HepG2 (cell line): ENCODE data around the gene NEUROD4. TPM values are rescaled to one million over a fixed set of nuclear protein-coding genes. Genes with fewer than 3 reads are reported as not detected.

ENCODE experiments used
- ATAC-seq: fragments of 200-7000 bp; cut with Tn5 transposase; 3 replicates; pipeline ENCODE4 v1.9.1; 2020; ENCODE audit warnings: mild to moderate bottlenecking, moderate library complexity
- BruUV-seq: library from RNA; stranded (reverse); fragments of 400-500 nt; replicated peaks from 2 replicates; lab custom pipeline; 2021; lab: Mats Ljungman, UMichigan
- CTCF ChIA-PET: fragments of 300-600 bp; formaldehyde crosslinking; extraction: SDS; loops from one replicate; lab custom pipeline; 2021; ENCODE audit warnings: low total read pairs, inconsistent platforms, low intra/inter-chr PET ratio; lab: Yijun Ruan, JAX
- POLR2A ChIA-PET: fragments of 350-600 bp; sonication (Branson Sonifier 250); formaldehyde crosslinking; loops from one replicate; lab custom pipeline; 2020; ENCODE audit warnings: antibody characterized with exemption, inconsistent platforms; lab: Yijun Ruan, JAX
- DNase-seq: peaks from one replicate; pipeline ENCODE4 v3.0.0-alpha.2; 2015; ENCODE audit warnings: low spot score
- FAIRE-seq: peaks from 3 replicates; lab custom pipeline; 2011; peaks lifted over from hg19 to GRCh38; lab: Jason Lieb, UNC
- H2AFZ ChIP-seq: one replicate; pipeline ENCODE4 v1.6.1; 2011; ENCODE audit warnings: low read length, inconsistent platforms
- H3K27ac ChIP-seq: fragments of 300-600 bp; 3 replicates; pipeline ENCODE4 v1.8.0; 2011; ENCODE audit warnings: mixed run types, mild to moderate bottlenecking, mixed read lengths, low read length, inconsistent platforms; ENCODE audit not compliant: insufficient read depth; ENCODE audit errors: extremely low read length
- H3K27me3 ChIP-seq, 2 experiments: fragments of 200-600 bp in 1 of 2; 2 replicates in 1 of 2; 3 replicates in 1 of 2; pipeline versions ENCODE4 v1.6.0 to v1.8.0; 2011; ENCODE audit warnings: low read length in 2 of 2, mild to moderate bottlenecking in 2 of 2, moderate library complexity in 2 of 2, inconsistent platforms in 1 of 2; ENCODE audit not compliant: insufficient read depth in 2 of 2, control insufficient read depth in 1 of 2
- H3K36me3 ChIP-seq, 2 experiments: fragments of 200-600 bp in 1 of 2; replicated peaks in 1 of 2; 2 replicates in 1 of 2; 3 replicates in 1 of 2; pipeline versions ENCODE4 v1.5.1 to v1.8.0; 2011; ENCODE audit warnings: low read length in 2 of 2, inconsistent platforms in 1 of 2; ENCODE audit not compliant: insufficient read depth in 2 of 2, control insufficient read depth in 1 of 2
- H3K4me1 ChIP-seq: 2 replicates; pipeline ENCODE4 v1.5.1; 2012; ENCODE audit warnings: low read length, inconsistent platforms; ENCODE audit not compliant: insufficient read depth
- H3K4me2 ChIP-seq: 2 replicates; pipeline ENCODE4 v1.6.0; 2011; ENCODE audit warnings: low read depth, low read length, inconsistent platforms
- H3K4me3 ChIP-seq, 3 experiments: fragments of 200-600 bp in 1 of 3; sonication (generic), shearing (Covaris generic) in 1 of 3; replicated peaks in 1 of 3; 2 replicates each; pipeline ENCODE4 v1.5.1; 2011 to 2016; ENCODE audit warnings: low read length in 3 of 3, inconsistent platforms in 2 of 3, low read depth in 2 of 3, mild to moderate bottlenecking in 2 of 3, control low read depth in 1 of 3, mixed read lengths in 1 of 3; ENCODE audit not compliant: insufficient read depth in 1 of 3
- H3K79me2 ChIP-seq: one replicate; pipeline ENCODE4 v1.6.1; 2011; ENCODE audit warnings: low read length, inconsistent platforms; ENCODE audit not compliant: insufficient read depth
- H3K9ac ChIP-seq: 2 replicates; pipeline ENCODE4 v1.6.0; 2011; ENCODE audit warnings: mild to moderate bottlenecking, low read depth, low read length, inconsistent platforms; ENCODE audit not compliant: insufficient read depth
- H3K9me3 ChIP-seq: 2 replicates; pipeline ENCODE4 v1.5.1; 2012; ENCODE audit warnings: mild to moderate bottlenecking, low read length
- H4K20me1 ChIP-seq: 2 replicates; pipeline ENCODE4 v1.6.0; 2011; ENCODE audit warnings: inconsistent platforms, mild to moderate bottlenecking, low read length, moderate library complexity; ENCODE audit not compliant: insufficient read depth
- CEBPB ChIP-seq: IDR thresholded peaks from 2 replicates; pipeline ENCODE4 v1.6.1; 2011; ENCODE audit warnings: low read depth, low read length, improper control_type of control experiment, borderline replicate concordance
- HDAC1 ChIP-seq: sonication (generic); formaldehyde crosslinking; IDR thresholded peaks from 2 replicates; pipeline ENCODE4 v1.5.1; 2020; ENCODE audit warnings: mild to moderate bottlenecking, missing genetic modification reagents
- RBAK ChIP-seq: sonication (generic); formaldehyde crosslinking; IDR thresholded peaks from 2 replicates; pipeline ENCODE4 v1.5.1; 2020; ENCODE audit warnings: mild to moderate bottlenecking, missing genetic modification reagents
- ZFP36 ChIP-seq: fragments of 150-350 bp; IDR thresholded peaks from 2 replicates; pipeline ENCODE4 v1.6.1; 2018; ENCODE audit warnings: borderline replicate concordance, low read length, low read depth; ENCODE audit not compliant: partially characterized antibody
- ZNF432 ChIP-seq: sonication (generic); formaldehyde crosslinking; IDR thresholded peaks from 2 replicates; pipeline ENCODE4 v1.5.0; 2020; ENCODE audit warnings: missing genetic modification reagents, mild to moderate bottlenecking, borderline replicate concordance
- WGBS: methylation state at CpG from one replicate; pipeline ENCODE4 v1.1.6; 2017; ENCODE audit warnings: low lambda C conversion rate; 5-methylcytosine and 5-hydroxymethylcytosine counted together
- in situ Hi-C: cut with HindIII; loops from 2 replicates; pipeline ENCODE4 v1.10.0; 2017; ENCODE audit warnings: low pct_unique_long_range_greater_than_20kb; ENCODE audit not compliant: extremely low pct_ligation_motif_present
- intact Hi-C: fragments of 100-400 bp; cut with micrococcal nuclease; formaldehyde crosslinking; loops from one replicate; pipeline ENCODE4 v1.10.0; 2022; ENCODE audit not compliant: unreplicated experiment
- polyA plus RNA-seq, 8 experiments: library from polyadenylated mRNA; depleted of rRNA in 3 of 8; stranded (reverse) in 7 of 8; unstranded in 1 of 8; fragments of >200 nt; fragmentation: Illumina TruSeq in 4 of 8; extraction: Trizol in 4 of 8; gene quantifications; 2 replicates each; pipeline versions ENCODE4 v1.2.1 to v1.2.3, GENCODE V29; 2011 to 2016; ENCODE audit warnings: low read depth in 4 of 8, missing spikeins in 1 of 8, mixed read lengths in 1 of 8; ENCODE audit not compliant: insufficient read depth in 1 of 8
- total RNA-seq, 5 experiments: library from RNA; depleted of rRNA; stranded (reverse); fragments of >200 nt; fragmentation: Illumina TruSeq; extraction: Trizol; gene quantifications; 2 replicates each; pipeline ENCODE4 v1.2.3, GENCODE V29; 2016; ENCODE audit warnings: low read depth in 1 of 5
- TF ChIP-seq, protein P1 (sequence below): sonication (generic); formaldehyde crosslinking; IDR thresholded peaks from 2 replicates; pipeline ENCODE4 v1.4.0; 2020; ENCODE audit warnings: missing genetic modification reagents, borderline replicate concordance
- TF ChIP-seq, protein P2 (sequence below): sonication (generic); formaldehyde crosslinking; IDR thresholded peaks from 2 replicates; pipeline ENCODE4 v1.4.0; 2020; ENCODE audit warnings: missing genetic modification reagents

NEUROD4 gene
- total and polyA plus RNA-seq, 2 of the 13 experiments (the other 11 are each of a cell fraction or from before 2014, with no cell fraction given): not detected

DNA sequence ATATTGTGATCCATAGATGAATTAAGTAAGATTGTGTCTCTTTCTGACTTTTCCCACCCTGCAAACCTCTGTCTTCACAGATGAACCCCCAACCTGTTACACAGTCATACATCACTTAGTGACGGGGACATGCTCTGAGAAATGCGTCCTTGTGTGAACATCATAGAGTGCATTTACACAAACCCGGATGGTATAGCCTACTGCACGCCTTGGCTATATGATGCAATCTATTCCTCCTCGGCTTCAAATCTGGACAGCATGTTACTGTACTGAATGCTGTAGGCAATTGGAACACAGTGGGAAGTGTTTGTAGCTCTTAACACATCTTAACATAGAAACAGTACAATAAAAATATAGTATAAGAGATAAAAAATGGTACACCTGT, 27.8 kb upstream of the NEUROD4 start:
- ChIA-PET POLR2A (no interaction called here), CTCF (interaction anchor here (4.1 kb wide), 1 partner anchor 80 kb away, joined by 64 read pairs; no protein-coding TSS in a partner anchor)
- H4K20me1 ChIP-seq: no peaks in the 10 kb centered on the region
- FAIRE-seq: no peak
- no peak overlapping the region for H3K4me2 ChIP-seq
- no peak overlapping the region for H2AFZ ChIP-seq
- no peaks in the 10 kb centered on the region for H3K4me1 ChIP-seq
- no peaks in the 10 kb centered on the region for H3K36me3 ChIP-seq
- no TSS peak for BruUV-seq
- intact Hi-C loops (no loop called here), in situ Hi-C loops (loop anchor here (5.0 to 10.0 kb wide), 2 partner anchors 80 to 153 kb away; no protein-coding TSS in a partner anchor)
- whole genome bisulfite sequencing: 3% methylated on average over 5 of the region's 5 CpGs
- peaks cover 0 to 6% of the 10 kb centered on the region in 2 experiments; a peak in 1 of 5 replicates for H3K27me3 ChIP-seq
- H3K27ac ChIP-seq: no peak overlapping the region
- no peak for DNase-seq
- no peak overlapping the region for H3K4me3 ChIP-seq
- TF ChIP-seq CEBPB (peak; percentile 25; the same call in 1 of the 2 replicates), ZFP36 (no peak), HDAC1 (CRISPR knock-in tag) (no peak), RBAK (CRISPR knock-in tag) (no peak), ZNF432 (CRISPR knock-in tag) (no peak)
- TF ChIP-seq, protein P1, sequence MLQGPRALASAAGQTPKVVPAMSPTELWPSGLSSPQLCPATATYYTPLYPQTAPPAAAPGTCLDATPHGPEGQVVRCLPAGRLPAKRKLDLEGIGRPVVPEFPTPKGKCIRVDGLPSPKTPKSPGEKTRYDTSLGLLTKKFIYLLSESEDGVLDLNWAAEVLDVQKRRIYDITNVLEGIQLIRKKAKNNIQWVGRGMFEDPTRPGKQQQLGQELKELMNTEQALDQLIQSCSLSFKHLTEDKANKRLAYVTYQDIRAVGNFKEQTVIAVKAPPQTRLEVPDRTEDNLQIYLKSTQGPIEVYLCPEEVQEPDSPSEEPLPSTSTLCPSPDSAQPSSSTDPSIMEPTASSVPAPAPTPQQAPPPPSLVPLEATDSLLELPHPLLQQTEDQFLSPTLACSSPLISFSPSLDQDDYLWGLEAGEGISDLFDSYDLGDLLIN (CRISPR knock-in tag): no peak
- TF ChIP-seq, protein P2, sequence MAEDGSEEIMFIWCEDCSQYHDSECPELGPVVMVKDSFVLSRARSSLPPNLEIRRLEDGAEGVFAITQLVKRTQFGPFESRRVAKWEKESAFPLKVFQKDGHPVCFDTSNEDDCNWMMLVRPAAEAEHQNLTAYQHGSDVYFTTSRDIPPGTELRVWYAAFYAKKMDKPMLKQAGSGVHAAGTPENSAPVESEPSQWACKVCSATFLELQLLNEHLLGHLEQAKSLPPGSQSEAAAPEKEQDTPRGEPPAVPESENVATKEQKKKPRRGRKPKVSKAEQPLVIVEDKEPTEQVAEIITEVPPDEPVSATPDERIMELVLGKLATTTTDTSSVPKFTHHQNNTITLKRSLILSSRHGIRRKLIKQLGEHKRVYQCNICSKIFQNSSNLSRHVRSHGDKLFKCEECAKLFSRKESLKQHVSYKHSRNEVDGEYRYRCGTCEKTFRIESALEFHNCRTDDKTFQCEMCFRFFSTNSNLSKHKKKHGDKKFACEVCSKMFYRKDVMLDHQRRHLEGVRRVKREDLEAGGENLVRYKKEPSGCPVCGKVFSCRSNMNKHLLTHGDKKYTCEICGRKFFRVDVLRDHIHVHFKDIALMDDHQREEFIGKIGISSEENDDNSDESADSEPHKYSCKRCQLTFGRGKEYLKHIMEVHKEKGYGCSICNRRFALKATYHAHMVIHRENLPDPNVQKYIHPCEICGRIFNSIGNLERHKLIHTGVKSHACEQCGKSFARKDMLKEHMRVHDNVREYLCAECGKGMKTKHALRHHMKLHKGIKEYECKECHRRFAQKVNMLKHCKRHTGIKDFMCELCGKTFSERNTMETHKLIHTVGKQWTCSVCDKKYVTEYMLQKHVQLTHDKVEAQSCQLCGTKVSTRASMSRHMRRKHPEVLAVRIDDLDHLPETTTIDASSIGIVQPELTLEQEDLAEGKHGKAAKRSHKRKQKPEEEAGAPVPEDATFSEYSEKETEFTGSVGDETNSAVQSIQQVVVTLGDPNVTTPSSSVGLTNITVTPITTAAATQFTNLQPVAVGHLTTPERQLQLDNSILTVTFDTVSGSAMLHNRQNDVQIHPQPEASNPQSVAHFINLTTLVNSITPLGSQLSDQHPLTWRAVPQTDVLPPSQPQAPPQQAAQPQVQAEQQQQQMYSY (CRISPR knock-in tag): no peak
- no peaks in the 10 kb centered on the region for H3K79me2 ChIP-seq
- ATAC-seq: no peak
- no peaks in the 10 kb centered on the region for H3K9me3 ChIP-seq
- no peak overlapping the region for H3K9ac ChIP-seq
